Ovary (tissue), 9 donors: ENCODE data around the gene CYP27B1. TPM values are rescaled to one million over a fixed set of nuclear protein-coding genes. Genes with fewer than 3 reads are reported as not detected.

ENCODE experiments used
- DNase-seq, 5 donors: peaks; one replicate each; pipeline ENCODE4 v3.0.0-alpha.2; 2019 to 2020
- H3K27ac ChIP-seq, 2 donors: fragments of 200-600 bp; one replicate each; pipeline versions ENCODE4 v1.5.1 to v1.8.0; 2019 to 2022
- H3K27me3 ChIP-seq: fragments of 200-600 bp; one replicate; pipeline ENCODE4 v1.8.0; 2022
- H3K36me3 ChIP-seq: fragments of 200-600 bp; sonication (generic); one replicate; pipeline ENCODE4 v1.5.1; 2019
- H3K4me1 ChIP-seq: one replicate; pipeline ENCODE4 v1.8.1; 2013; ENCODE audit warnings: mild to moderate bottlenecking, moderate library complexity; ENCODE audit not compliant: insufficient read depth
- H3K4me3 ChIP-seq: fragments of 200-600 bp; sonication (generic); one replicate; pipeline ENCODE4 v1.5.1; 2017
- H3K9me3 ChIP-seq, 2 donors: fragments of 200-600 bp in 1 of 2; sonication (generic) in 1 of 2; one replicate each; pipeline versions ENCODE4 v1.5.1 to v1.8.1; 2013 to 2019; ENCODE audit warnings: mild to moderate bottlenecking in 1 of 2, moderate library complexity in 1 of 2
- EP300 ChIP-seq: sonication (generic); formaldehyde crosslinking; IDR thresholded peaks from one replicate; pipeline ENCODE4 v1.6.1; 2017; ENCODE audit warnings: antibody characterized with exemption
- POLR2A ChIP-seq: fragments of 450-650 bp; IDR thresholded peaks from one replicate; pipeline ENCODE4 v1.6.1; 2017; ENCODE audit warnings: antibody characterized with exemption, mild to moderate bottlenecking, moderate library complexity
- WGBS, 3 donors: extraction: QIAGEN DNeasy Blood & Tissue Kit in 1 of 3; methylation state at CpG; one replicate each; pipeline versions ENCODE4 v1.1.5 to v1.1.7; 2013 to 2017; 5-methylcytosine and 5-hydroxymethylcytosine counted together
- intact Hi-C, 4 donors: fragments of 100-400 bp; cut with DNase I; formaldehyde crosslinking; loops; one replicate each; pipeline versions ENCODE4 v1.11.0 to v1.15.1; 2022 to 2023
- polyA plus RNA-seq, 2 donors: library from polyadenylated mRNA; stranded (reverse); fragments of 200-250 nt in 1 of 2; fragments of 350-450 nt in 1 of 2; fragmentation: Illumina TruSeq in 1 of 2; extraction: RNeasy Lipid Tissue Mini Kit (QIAGEN cat#74804) in 1 of 2; gene quantifications; one replicate each; pipeline ENCODE4 v1.2.3, GENCODE V29; 2013 to 2014
- total RNA-seq, 7 donors: library from RNA; depleted of rRNA in 2 of 7; stranded (reverse); fragments of >200 nt in 2 of 7; fragmentation: NEBNext Ultra II Directional in 3 of 7; extraction: Animal tissue kit (Norgen Biotek cat#: 25700) in 3 of 7; gene quantifications; one replicate each; pipeline versions ENCODE4 v1.1.0 to v1.2.4, GENCODE V29; 2016 to 2023
- TF ChIP-seq, protein P1 (sequence below), 3 donors: fragments of 450-650 bp in 2 of 3; fragments of 200-600 bp in 1 of 3; IDR thresholded peaks; one replicate each; pipeline versions ENCODE4 v1.5.1 to v1.8.0; 2016 to 2022; ENCODE audit warnings: antibody characterized with exemption in 3 of 3, mild to moderate bottlenecking in 1 of 3
- donor health status: DM: no; HTN: no; CAD: no; lungs with moderate emphysema.
- donor health status: DM: no; HTN: no; CAD: no.
- donor health status: Bipolar disorder and iron deficiency.
- donor health status: DM: yes; HTN: yes; CAD: no.
- donor health status: DM: no; HTN: no; CAD: no.
- donor health status: DM: yes; HTN: yes; CAD: no.

The CYP27B1 gene
- total and polyA plus RNA-seq, 9 donors: 0.12 to 2.5 (median 0.92) TPM

DNA sequence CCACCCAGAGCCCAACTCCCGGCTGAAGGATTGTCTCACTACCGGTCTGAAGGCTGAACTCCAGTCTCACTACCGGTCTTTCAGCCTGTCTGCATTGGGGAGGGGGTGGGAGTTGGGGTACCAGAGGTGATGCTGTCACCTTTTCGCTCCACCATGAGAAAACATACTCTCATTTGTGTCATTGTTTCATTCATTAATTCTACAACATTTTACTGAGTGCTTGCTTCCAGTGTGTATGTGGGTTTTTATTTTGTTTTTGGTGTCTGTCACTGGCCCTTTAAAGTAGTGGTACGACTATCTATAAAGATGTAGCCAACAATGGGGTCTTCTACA lies 14.2 kb downstream of the CYP27B1 start:
- H3K4me3 ChIP-seq: peak overlapping the region; percentile 31
- no peak overlapping the region for H3K27ac ChIP-seq
- no peaks in the 10 kb centered on the region for H3K27me3 ChIP-seq
- intact Hi-C loops: no loop called here
- TF ChIP-seq POLR2A (no peak), EP300 (no peak)
- TF ChIP-seq, protein P1, sequence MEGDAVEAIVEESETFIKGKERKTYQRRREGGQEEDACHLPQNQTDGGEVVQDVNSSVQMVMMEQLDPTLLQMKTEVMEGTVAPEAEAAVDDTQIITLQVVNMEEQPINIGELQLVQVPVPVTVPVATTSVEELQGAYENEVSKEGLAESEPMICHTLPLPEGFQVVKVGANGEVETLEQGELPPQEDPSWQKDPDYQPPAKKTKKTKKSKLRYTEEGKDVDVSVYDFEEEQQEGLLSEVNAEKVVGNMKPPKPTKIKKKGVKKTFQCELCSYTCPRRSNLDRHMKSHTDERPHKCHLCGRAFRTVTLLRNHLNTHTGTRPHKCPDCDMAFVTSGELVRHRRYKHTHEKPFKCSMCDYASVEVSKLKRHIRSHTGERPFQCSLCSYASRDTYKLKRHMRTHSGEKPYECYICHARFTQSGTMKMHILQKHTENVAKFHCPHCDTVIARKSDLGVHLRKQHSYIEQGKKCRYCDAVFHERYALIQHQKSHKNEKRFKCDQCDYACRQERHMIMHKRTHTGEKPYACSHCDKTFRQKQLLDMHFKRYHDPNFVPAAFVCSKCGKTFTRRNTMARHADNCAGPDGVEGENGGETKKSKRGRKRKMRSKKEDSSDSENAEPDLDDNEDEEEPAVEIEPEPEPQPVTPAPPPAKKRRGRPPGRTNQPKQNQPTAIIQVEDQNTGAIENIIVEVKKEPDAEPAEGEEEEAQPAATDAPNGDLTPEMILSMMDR (IDR thresholded peaks at IDR 0.05): peak in 1 of 3 donors; percentile 10
- DNase-seq: no peak
- H3K9me3 ChIP-seq: no peaks in the 10 kb centered on the region
- H3K36me3 ChIP-seq: no peaks in the 10 kb centered on the region
- 1 to 3% (median 2%) methylated on average over 5 of the region's 5 CpGs for WGBS, 3 donors
- peaks cover 9% of the 10 kb centered on the region for H3K4me1 ChIP-seq

DNA sequence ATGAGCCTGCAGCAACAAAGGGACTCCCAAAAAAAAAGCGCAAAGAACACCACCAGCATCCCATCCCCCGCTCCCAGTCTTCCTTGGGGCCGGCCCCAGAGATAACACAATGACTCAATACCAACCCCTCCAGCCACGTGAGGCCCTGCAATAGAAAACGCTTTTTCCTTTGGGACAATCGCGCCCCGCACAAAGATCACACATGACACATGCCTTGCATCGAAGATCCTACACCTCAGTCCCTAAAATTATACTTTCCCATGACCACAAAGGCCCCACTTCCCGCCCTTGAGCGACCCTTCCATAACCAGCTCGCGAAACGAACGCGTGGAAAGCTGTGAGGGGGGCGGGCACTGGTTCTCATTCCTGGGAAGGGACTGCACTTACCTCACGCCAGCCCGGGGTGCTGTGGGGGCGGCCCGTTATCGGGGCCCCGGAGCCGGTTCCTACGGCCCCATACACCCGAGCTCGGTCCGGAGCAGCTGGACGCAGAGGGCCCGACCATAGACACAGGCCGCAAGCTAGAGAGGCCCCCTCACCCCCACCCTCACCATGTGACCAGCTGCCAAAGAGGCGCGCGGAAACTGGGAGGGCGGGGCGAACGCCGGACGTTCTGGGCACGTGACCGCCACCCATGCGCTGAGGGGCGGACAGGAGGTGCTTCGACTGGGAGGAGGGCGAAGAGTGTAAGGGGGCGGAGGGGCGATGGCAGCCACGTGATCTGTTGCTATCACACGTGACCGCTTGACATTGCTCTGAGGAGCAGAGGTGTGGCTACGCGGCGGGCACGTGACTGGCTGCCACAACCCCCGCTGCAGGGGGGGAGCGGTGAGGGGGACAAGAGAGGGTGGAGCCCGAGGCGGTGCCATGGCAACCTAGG lies 14.8 kb downstream of the CYP27B1 start, which contains the start of gene CDK4:
TSS of gene CDK4 (minus strand) at position 523 of the 880 bp plus-strand sequence. CDS start 593 bp downstream, outside the sequence.
- Histone ChIP-seq H3K9me3 (no peaks in the 10 kb centered on the region), H3K27ac (peak within 1 kb of the TSS; percentile 31 to 50), H3K4me3 (peak within 1 kb of the TSS; percentile 82), H3K36me3 (no peaks in the 10 kb centered on the region), H3K27me3 (no peaks in the 10 kb centered on the region), H3K4me1 (peaks cover 9% of the 10 kb centered on the region)
- intact Hi-C loops: no loop called here
- TF ChIP-seq, protein P1 (IDR thresholded peaks at IDR 0.05): peak in 1 of 3 donors; percentile 10
- TF ChIP-seq POLR2A: peak; percentile 78
- TF ChIP-seq EP300: peak; percentile 30
- 0 to 2% (median 0%) methylated on average over 56 to 58 of the region's 58 CpGs for WGBS, 3 donors
- peak; percentile 99 for DNase-seq

DNA sequence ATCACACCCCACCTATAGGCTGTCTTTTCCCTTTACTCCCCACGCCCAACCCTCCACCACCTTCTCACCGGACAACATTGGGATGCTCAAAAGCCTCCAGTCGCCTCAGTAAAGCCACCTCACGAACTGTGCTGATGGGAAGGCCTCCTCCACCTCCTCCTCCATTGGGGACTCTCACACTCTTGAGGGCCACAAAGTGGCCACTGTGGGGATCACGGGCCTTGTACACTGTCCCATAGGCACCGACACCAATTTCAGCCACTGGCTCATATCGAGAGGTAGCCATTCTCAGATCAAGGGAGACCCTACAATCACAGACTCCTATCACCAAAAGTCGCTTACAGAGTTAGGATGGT lies 15.5 kb downstream of the CYP27B1 start:
- peaks cover 9% of the 10 kb centered on the region for H3K4me1 ChIP-seq
- no peaks in the 10 kb centered on the region for H3K36me3 ChIP-seq
- no peaks in the 10 kb centered on the region for H3K27me3 ChIP-seq
- no peaks in the 10 kb centered on the region for H3K9me3 ChIP-seq
- H3K4me3 ChIP-seq: peak overlapping the region; percentile 82
- 5 to 9% (median 6%) methylated on average over 8 of the region's 8 CpGs for WGBS, 3 donors
- DNase-seq: peak in 1 of 5 donors; percentile 44
- intact Hi-C loops: no loop called here
- H3K27ac ChIP-seq: peak overlapping the region; percentile 31 to 50
- TF ChIP-seq POLR2A: no peak
- no peak for TF ChIP-seq EP300
- TF ChIP-seq, protein P1 (IDR thresholded peaks at IDR 0.05): no peak

DNA sequence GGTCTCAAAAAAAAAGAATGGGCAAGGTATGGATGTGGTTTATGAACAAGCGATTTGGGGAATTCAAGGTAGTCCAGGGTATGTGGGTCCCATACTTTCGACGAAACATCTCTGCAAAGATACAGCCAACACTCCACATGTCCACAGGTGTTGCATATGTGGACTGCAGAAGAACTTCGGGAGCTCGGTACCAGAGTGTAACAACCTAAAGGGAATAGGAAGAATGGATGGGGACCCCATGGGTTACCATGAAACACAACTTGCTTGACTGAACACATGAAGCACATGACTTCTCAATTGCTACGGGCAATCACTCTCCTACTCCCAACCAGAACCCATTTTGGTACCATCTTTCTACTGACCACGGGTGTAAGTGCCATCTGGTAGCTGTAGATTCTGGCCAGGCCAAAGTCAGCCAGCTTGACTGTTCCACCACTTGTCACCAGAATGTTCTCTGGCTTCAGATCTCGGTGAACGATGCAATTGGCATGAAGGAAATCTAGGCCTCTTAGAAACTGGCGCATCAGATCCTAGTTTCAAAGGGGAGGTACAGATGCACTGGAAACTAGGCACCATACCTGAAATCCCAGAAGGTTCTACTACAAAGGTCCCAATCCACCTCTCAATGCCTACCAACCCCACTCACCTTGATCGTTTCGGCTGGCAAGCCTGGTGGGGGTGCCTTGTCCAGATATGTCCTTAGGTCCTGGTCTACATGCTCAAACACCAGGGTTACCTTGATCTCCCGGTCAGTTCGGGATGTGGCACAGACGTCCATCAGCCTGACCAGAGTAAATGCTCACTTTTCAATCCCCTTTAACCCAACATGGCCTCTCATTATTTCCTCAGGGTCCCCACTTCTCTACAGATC lies 16.1 kb downstream of the CYP27B1 start:
- DNase-seq: no peak
- Histone ChIP-seq H3K4me1 (peaks cover 8% of the 10 kb centered on the region), H3K27ac (peak overlapping the region; percentile 31 to 50), H3K9me3 (no peaks in the 10 kb centered on the region), H3K27me3 (no peaks in the 10 kb centered on the region), H3K4me3 (peak overlapping the region; percentile 82), H3K36me3 (no peaks in the 10 kb centered on the region)
- WGBS, 3 donors: 79 to 83% (median 83%) methylated on average over 15 of the region's 15 CpGs
- TF ChIP-seq EP300 (no peak), POLR2A (no peak)
- TF ChIP-seq, protein P1 (IDR thresholded peaks at IDR 0.05): no peak
- intact Hi-C loops: no loop called here
